Suprapubic skin (tissue), 4 donors: ENCODE data around the gene LDHB.

Experiments used
- CTCF ChIP-seq, 2 donors: fragments of 200-600 bp in 1 of 2; fragments of 450-650 bp in 1 of 2; sonication (generic) in 1 of 2; IDR thresholded peaks; one replicate each; pipeline ENCODE4 v1.5.1; 2016 to 2019; ENCODE audit warnings: antibody characterized with exemption in 2 of 2, mild to moderate bottlenecking in 1 of 2, moderate library complexity in 1 of 2
- EP300 ChIP-seq: sonication (generic); formaldehyde crosslinking; IDR thresholded peaks from one replicate; pipeline ENCODE4 v1.6.1; 2017; ENCODE audit warnings: antibody characterized with exemption
- POLR2A ChIP-seq, 2 donors: fragments of 450-650 bp; IDR thresholded peaks; one replicate each; pipeline ENCODE4 v1.6.1; 2017; ENCODE audit warnings: antibody characterized with exemption in 2 of 2, mild to moderate bottlenecking in 2 of 2, moderate library complexity in 2 of 2
- POLR2AphosphoS5 ChIP-seq, 3 donors: sonication (generic); formaldehyde crosslinking; IDR thresholded peaks; one replicate each; pipeline ENCODE4 v1.6.1; 2017; ENCODE audit warnings: antibody characterized with exemption in 3 of 3

GRCh38 chr12:21656905-21657325 lies 727 bp downstream of the LDHB start:
- TF ChIP-seq CTCF (IDR thresholded peaks at IDR 0.05) (no peak), POLR2A (IDR thresholded peaks at IDR 0.05) (no peak), POLR2AphosphoS5 (IDR thresholded peaks at IDR 0.05) (no peak), EP300 (no peak)
